Mesenchymal stem cell (in vitro differentiated cells and primary cell): ENCODE results near the gene C3orf20.

Source experiments
- DNase-seq: peaks from one replicate; pipeline ENCODE4 v3.0.0-alpha.2; 2013
- H2AFZ ChIP-seq: one replicate; pipeline ENCODE4 v1.6.1; 2013; ENCODE audit warnings: low read depth, mild to moderate bottlenecking, control low read depth, inconsistent platforms, low read length, moderate library complexity
- H2AK5ac ChIP-seq: 2 replicates; pipeline ENCODE4 v1.6.1; 2013; ENCODE audit warnings: low read length, moderate library complexity, mild to moderate bottlenecking, inconsistent platforms; ENCODE audit not compliant: severe bottlenecking
- H2BK120ac ChIP-seq: one replicate; pipeline ENCODE4 v1.6.1; 2013; ENCODE audit warnings: low read depth, mild to moderate bottlenecking, inconsistent platforms, low read length, moderate library complexity
- H2BK12ac ChIP-seq, 2 experiments: one replicate each; pipeline ENCODE4 v1.6.1; 2013; ENCODE audit warnings: inconsistent platforms in 2 of 2, low read length in 2 of 2, mild to moderate bottlenecking in 2 of 2, moderate library complexity in 2 of 2, control low read depth in 1 of 2
- H2BK15ac ChIP-seq: one replicate; pipeline ENCODE4 v1.6.1; 2013; ENCODE audit warnings: mild to moderate bottlenecking, low read depth, inconsistent platforms; ENCODE audit not compliant: poor library complexity, severe bottlenecking
- H2BK5ac ChIP-seq: 2 replicates; pipeline ENCODE4 v1.6.1; 2013; ENCODE audit warnings: low read depth, mild to moderate bottlenecking, low read length, control low read depth, inconsistent platforms; ENCODE audit not compliant: poor library complexity, severe bottlenecking
- H3K14ac ChIP-seq, 2 experiments: one replicate each; pipeline ENCODE4 v1.6.1; 2013; ENCODE audit warnings: inconsistent platforms in 2 of 2, low read length in 2 of 2, control low read depth in 1 of 2, mild to moderate bottlenecking in 1 of 2, moderate library complexity in 1 of 2
- H3K18ac ChIP-seq, 2 experiments: one replicate each; pipeline ENCODE4 v1.6.1; 2013; ENCODE audit warnings: inconsistent platforms in 2 of 2, low read length in 2 of 2, control low read depth in 1 of 2, low read depth in 1 of 2, mild to moderate bottlenecking in 1 of 2
- H3K23ac ChIP-seq, 2 experiments: one replicate each; pipeline ENCODE4 v1.6.1; 2013; ENCODE audit warnings: inconsistent platforms in 2 of 2, low read length in 2 of 2, mild to moderate bottlenecking in 2 of 2, moderate library complexity in 2 of 2, control low read depth in 1 of 2
- H3K27ac ChIP-seq: 2 replicates; pipeline ENCODE4 v1.5.1; 2013; ENCODE audit warnings: mild to moderate bottlenecking, moderate library complexity, low read length, control low read depth, inconsistent platforms; ENCODE audit not compliant: poor library complexity, severe bottlenecking
- H3K27me3 ChIP-seq, 2 experiments: 2 replicates each; pipeline versions ENCODE4 v1.6.1 to v1.7.0; 2013; ENCODE audit warnings: low read length in 2 of 2, mild to moderate bottlenecking in 2 of 2, moderate library complexity in 2 of 2, control low read depth in 1 of 2, inconsistent platforms in 1 of 2; ENCODE audit not compliant: control insufficient read depth in 1 of 2, insufficient read depth in 1 of 2
- H3K36me3 ChIP-seq, 2 experiments: 2 replicates each; pipeline versions ENCODE4 v1.6.1 to v1.7.0; 2013; ENCODE audit warnings: low read length in 2 of 2, control low read depth in 1 of 2, inconsistent platforms in 1 of 2, low read depth in 1 of 2, mild to moderate bottlenecking in 1 of 2; ENCODE audit not compliant: insufficient read depth in 2 of 2, control insufficient read depth in 1 of 2
- H3K4ac ChIP-seq, 2 experiments: one replicate each; pipeline ENCODE4 v1.6.1; 2013; ENCODE audit warnings: inconsistent platforms in 2 of 2, low read length in 2 of 2, mild to moderate bottlenecking in 2 of 2, moderate library complexity in 2 of 2, control low read depth in 1 of 2, low read depth in 1 of 2
- H3K4me1 ChIP-seq: 2 replicates; pipeline ENCODE4 v1.6.1; 2013; ENCODE audit warnings: low read depth, low read length, control low read depth; ENCODE audit not compliant: control insufficient read depth, insufficient read depth
- H3K4me2 ChIP-seq: 2 replicates; pipeline ENCODE4 v1.6.1; 2013; ENCODE audit warnings: low read length, mild to moderate bottlenecking, inconsistent platforms; ENCODE audit not compliant: poor library complexity, severe bottlenecking
- H3K4me3 ChIP-seq, 2 experiments: 2 replicates each; pipeline versions ENCODE4 v1.5.1 to v1.7.0; 2013; ENCODE audit warnings: low read length in 2 of 2, mild to moderate bottlenecking in 2 of 2, control low read depth in 1 of 2, low read depth in 1 of 2; ENCODE audit not compliant: insufficient read depth in 1 of 2
- H3K79me1 ChIP-seq: replicated peaks from 2 replicates; pipeline ENCODE4 v1.6.1; 2013; ENCODE audit warnings: mild to moderate bottlenecking, control low read depth, low read length, inconsistent platforms; ENCODE audit not compliant: poor library complexity, severe bottlenecking
- H3K9ac ChIP-seq: 2 replicates; pipeline ENCODE4 v1.7.0; 2013; ENCODE audit warnings: mild to moderate bottlenecking, low read length, moderate library complexity
- H3K9me3 ChIP-seq: 2 replicates; pipeline ENCODE4 v1.7.0; 2013; ENCODE audit warnings: mild to moderate bottlenecking, low read length; ENCODE audit not compliant: control insufficient read depth
- H4K8ac ChIP-seq: one replicate; pipeline ENCODE4 v1.6.1; 2013; ENCODE audit warnings: inconsistent platforms, mild to moderate bottlenecking, low read length, moderate library complexity
- H4K91ac ChIP-seq: one replicate; pipeline ENCODE4 v1.6.1; 2013; ENCODE audit warnings: mild to moderate bottlenecking, low read length, inconsistent platforms
- WGBS: methylation state at CpG from one replicate; pipeline ENCODE4 v1.1.7; 2013; ENCODE audit warnings: mixed read lengths; 5-methylcytosine and 5-hydroxymethylcytosine counted together

Gene C3orf20

DNA sequence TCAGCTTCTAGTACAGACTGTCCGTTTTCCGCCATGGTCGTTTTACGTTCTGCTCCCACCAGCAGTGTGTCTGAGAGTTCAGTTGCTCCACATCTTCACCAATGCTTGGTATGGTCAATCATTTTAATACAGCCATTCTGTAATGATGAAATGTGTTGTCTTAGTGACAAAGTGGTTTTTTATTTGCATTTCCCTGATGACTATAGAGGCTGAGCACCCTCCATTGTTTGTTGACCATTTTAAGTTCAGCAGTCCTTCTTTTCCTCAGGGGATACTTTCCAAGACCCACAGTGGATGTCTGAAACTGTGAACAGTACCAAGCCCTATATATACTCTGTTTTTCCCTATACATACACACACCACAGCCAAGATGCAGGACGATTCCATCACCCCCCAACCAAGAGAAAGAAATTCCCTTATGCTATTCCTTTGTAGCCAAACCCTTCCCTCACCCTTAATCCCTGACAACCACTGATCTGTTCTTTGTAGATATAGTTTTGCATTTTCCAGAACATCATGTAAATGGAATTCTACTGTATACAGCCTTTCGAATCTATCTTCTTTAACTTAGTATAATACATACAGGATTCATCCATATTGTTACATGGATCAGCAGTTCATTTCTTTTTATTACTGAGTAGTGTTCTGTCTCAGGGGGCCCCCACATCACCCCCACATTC is 55.9 kb downstream of the C3orf20 start:
- H3K18ac ChIP-seq = no peak overlapping the region
- WGBS = 79% methylated on average over 5 of the region's 6 CpGs

GRCh38 chr3:14740983-14741382 is 66.0 kb downstream of the C3orf20 start:
- H3K4me2 ChIP-seq = no peak overlapping the region
- H2AK5ac ChIP-seq = no peak overlapping the region
- H3K4ac ChIP-seq = no peak overlapping the region
- DNase-seq = no peak
- H4K91ac ChIP-seq = no peak overlapping the region
- H3K23ac ChIP-seq = no peak overlapping the region
- H2BK12ac ChIP-seq = no peak overlapping the region
- H3K14ac ChIP-seq = no peak overlapping the region
- peaks cover 8% of the 10 kb centered on the region for H3K9me3 ChIP-seq
- no peak overlapping the region for H3K4me3 ChIP-seq
- no peak overlapping the region for H3K9ac ChIP-seq
- no peak overlapping the region for H3K18ac ChIP-seq
- H2AFZ ChIP-seq = no peak overlapping the region
- H3K27me3 ChIP-seq = peaks cover 0 to 2% of the 10 kb centered on the region in 2 experiments
- no peak overlapping the region for H3K27ac ChIP-seq
- no peak overlapping the region for H4K8ac ChIP-seq
- WGBS = 71% methylated on average over 5 of the region's 5 CpGs
- no peaks in the 10 kb centered on the region for H3K36me3 ChIP-seq
- no peak overlapping the region for H2BK5ac ChIP-seq
- no peaks in the 10 kb centered on the region for H3K79me1 ChIP-seq
- H2BK15ac ChIP-seq = no peak overlapping the region
- H2BK120ac ChIP-seq = no peak overlapping the region
- H3K4me1 ChIP-seq = no peaks in the 10 kb centered on the region

More for the DNA sequence above, 55.9 kb downstream of the C3orf20 start:
- H3K36me3 ChIP-seq = no peaks in the 10 kb centered on the region
- no peak overlapping the region for H2BK15ac ChIP-seq
- no peak overlapping the region for H3K14ac ChIP-seq
- H3K79me1 ChIP-seq = no peaks in the 10 kb centered on the region
- H3K4me3 ChIP-seq = no peak overlapping the region
- no peak overlapping the region for H2BK5ac ChIP-seq
- H3K9me3 ChIP-seq = no peaks in the 10 kb centered on the region
- H3K27ac ChIP-seq = no peak overlapping the region
- H4K91ac ChIP-seq = no peak overlapping the region
- H2BK12ac ChIP-seq = no peak overlapping the region
- no peak overlapping the region for H3K4ac ChIP-seq
- DNase-seq = no peak
- H3K4me2 ChIP-seq = no peak overlapping the region
- no peak overlapping the region for H3K23ac ChIP-seq
- no peaks in the 10 kb centered on the region for H3K4me1 ChIP-seq
- no peak overlapping the region for H2AK5ac ChIP-seq
- no peak overlapping the region for H3K9ac ChIP-seq
- no peak overlapping the region for H2AFZ ChIP-seq
- H4K8ac ChIP-seq = no peak overlapping the region
- H2BK120ac ChIP-seq = no peak overlapping the region
- no peaks in the 10 kb centered on the region for H3K27me3 ChIP-seq

- no peak overlapping the region for H3K4me3 ChIP-seq
- no peak overlapping the region for H2AK5ac ChIP-seq
- no peak overlapping the region for H3K4me2 ChIP-seq
- 50% methylated on average over 2 of the region's 2 CpGs for WGBS
- H3K14ac ChIP-seq = no peak overlapping the region
- no peaks in the 10 kb centered on the region for H3K36me3 ChIP-seq
- H4K8ac ChIP-seq = no peak overlapping the region
- H2BK120ac ChIP-seq = no peak overlapping the region
- H2AFZ ChIP-seq = no peak overlapping the region
- no peaks in the 10 kb centered on the region for H3K4me1 ChIP-seq
- no peak overlapping the region for H3K18ac ChIP-seq
- no peak overlapping the region for H3K23ac ChIP-seq
- no peak overlapping the region for H3K9ac ChIP-seq
- H4K91ac ChIP-seq = no peak overlapping the region
- peaks cover 8% of the 10 kb centered on the region for H3K9me3 ChIP-seq
- no peak overlapping the region for H3K4ac ChIP-seq
- no peak for DNase-seq
- H2BK12ac ChIP-seq = no peak overlapping the region
- H3K27me3 ChIP-seq = peaks cover 0 to 8% of the 10 kb centered on the region in 2 experiments
- no peak overlapping the region for H3K27ac ChIP-seq
- no peak overlapping the region for H2BK5ac ChIP-seq
- H3K79me1 ChIP-seq = no peaks in the 10 kb centered on the region
- H2BK15ac ChIP-seq = no peak overlapping the region
Observed at GRCh38 chr3:14741510-14741909, 66.6 kb downstream of the C3orf20 start.

DNA sequence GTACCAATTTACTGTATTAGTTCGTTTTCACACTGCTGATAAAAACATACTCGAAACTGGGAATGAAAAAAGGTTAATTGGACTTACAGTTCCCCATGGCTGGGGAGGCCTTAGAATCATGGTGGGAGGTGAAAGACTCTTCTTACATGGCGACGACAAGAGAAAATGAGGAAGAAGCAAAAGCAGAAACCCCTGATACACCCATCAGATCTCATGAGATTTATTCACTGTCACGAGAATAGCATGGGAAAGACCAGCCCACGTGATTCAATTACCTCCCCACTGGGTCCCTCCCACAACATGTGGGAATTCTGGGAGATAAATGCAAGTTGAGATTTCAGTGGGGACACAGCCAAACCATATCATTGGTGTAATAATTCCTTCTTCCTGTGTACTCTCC is 69.6 kb downstream of the C3orf20 start:
- Histone ChIP-seq H3K36me3 (no peaks in the 10 kb centered on the region), H2BK120ac (no peak overlapping the region), H2BK12ac (no peak overlapping the region), H3K9ac (no peak overlapping the region), H3K18ac (no peak overlapping the region), H3K4me1 (no peaks in the 10 kb centered on the region), H3K27ac (no peak overlapping the region), H2AK5ac (no peak overlapping the region), H3K4ac (no peak overlapping the region), H2AFZ (no peak overlapping the region), H3K4me3 (no peak overlapping the region), H3K4me2 (no peak overlapping the region), H2BK15ac (no peak overlapping the region), H4K91ac (no peak overlapping the region), H2BK5ac (no peak overlapping the region), H3K23ac (no peak overlapping the region), H3K9me3 (peaks cover 8% of the 10 kb centered on the region), H4K8ac (no peak overlapping the region), H3K79me1 (no peaks in the 10 kb centered on the region), H3K14ac (no peak overlapping the region), H3K27me3 (peaks cover 0 to 16% of the 10 kb centered on the region in 2 experiments)
- 57% methylated on average over 1 of the region's 6 CpGs for WGBS
- no peak for DNase-seq
